K562 (cell line): ENCODE data around the gene FOSL1. TPM values are rescaled to one million over a fixed set of nuclear protein-coding genes. Genes with fewer than 3 reads are reported as not detected.
A peak's percentile ranks its signal among the peaks of the same experiment; 100 is the strongest.

ENCODE experiments used
- ARID2 ChIP-seq: fragments of 450-650 bp; IDR thresholded peaks from 2 replicates; pipeline ENCODE4 v1.6.1; 2017; ENCODE audit warnings: antibody characterized with exemption, mild to moderate bottlenecking
- ATF1 ChIP-seq, 2 experiments: fragments of 450-650 bp in 1 of 2; IDR thresholded peaks; 2 replicates each; pipeline ENCODE4 v1.6.1; 2016; ENCODE audit warnings: missing compliant biosample characterization in 1 of 2, missing genetic modification characterization in 1 of 2
- BCL6 ChIP-seq: fragments of 250-450 bp; sonication (Bioruptor Pico); IDR thresholded peaks from 2 replicates; pipeline ENCODE4 v1.4.0; 2020
- CCNT2 ChIP-seq: IDR thresholded peaks from 2 replicates; pipeline ENCODE4 v1.6.1; 2011; ENCODE audit warnings: borderline replicate concordance, low read depth, mild to moderate bottlenecking, moderate library complexity, mixed read lengths, low read length; ENCODE audit not compliant: insufficient read length; ENCODE audit errors: extremely low read depth
- CREBBP ChIP-seq: IDR thresholded peaks from one replicate; pipeline ENCODE4 v1.6.1; 2012; ENCODE audit warnings: low read depth, mild to moderate bottlenecking, control low read depth, inconsistent platforms, low read length
- E2F3 ChIP-seq: fragments of 250-450 bp; sonication (Bioruptor Pico); IDR thresholded peaks from 2 replicates; pipeline ENCODE4 v1.4.0; 2020; ENCODE audit warnings: mild to moderate bottlenecking
- ELK1 ChIP-seq: sonication (generic); formaldehyde crosslinking; IDR thresholded peaks from 2 replicates; pipeline ENCODE4 v1.8.1; 2022; ENCODE audit warnings: missing genetic modification reagents
- FOXA1 ChIP-seq: fragments of 450-650 bp; IDR thresholded peaks from 2 replicates; pipeline ENCODE4 v1.6.1; 2016; ENCODE audit warnings: mild to moderate bottlenecking, borderline replicate concordance
- FOXP1 ChIP-seq: sonication (generic); formaldehyde crosslinking; IDR thresholded peaks from 2 replicates; pipeline ENCODE4 v1.8.0; 2022; ENCODE audit warnings: mild to moderate bottlenecking, missing genetic modification reagents
- NCOA6 ChIP-seq: fragments of 450-650 bp; IDR thresholded peaks from 2 replicates; pipeline ENCODE4 v1.6.1; 2017; ENCODE audit warnings: mild to moderate bottlenecking
- NFE2L1 ChIP-seq: fragments of 450-650 bp; IDR thresholded peaks from 2 replicates; pipeline ENCODE4 v1.6.1; 2016; ENCODE audit warnings: missing genetic modification characterization, low read depth, mild to moderate bottlenecking, missing compliant biosample characterization, moderate library complexity, borderline replicate concordance
- PRMT5 ChIP-seq: sonication (generic); formaldehyde crosslinking; IDR thresholded peaks from 2 replicates; pipeline ENCODE4 v1.5.0; 2020; ENCODE audit warnings: missing genetic modification reagents
- PRPF4 ChIP-seq: fragments of 200-400 bp; formaldehyde crosslinking; IDR thresholded peaks from one replicate; pipeline ENCODE4 v1.6.1; 2017; ENCODE audit warnings: low read length, low read depth, mild to moderate bottlenecking; ENCODE audit not compliant: insufficient read depth, poor library complexity, severe bottlenecking
- SRSF1 ChIP-seq: fragments of 200-400 bp; formaldehyde crosslinking; IDR thresholded peaks from 2 replicates; pipeline ENCODE4 v1.6.1; 2017; ENCODE audit warnings: mild to moderate bottlenecking, low read depth, low read length, moderate library complexity
- SRSF3 ChIP-seq: fragments of 200-400 bp; formaldehyde crosslinking; IDR thresholded peaks from 2 replicates; pipeline ENCODE4 v1.6.1; 2016; ENCODE audit warnings: mild to moderate bottlenecking, low read length, moderate library complexity; ENCODE audit not compliant: insufficient read depth
- THAP7 ChIP-seq: fragments of 250-450 bp; sonication (Bioruptor Pico); IDR thresholded peaks from 2 replicates; pipeline ENCODE4 v1.5.0; 2021
- TRIM24 ChIP-seq, 2 experiments: fragments of 450-650 bp; IDR thresholded peaks; 2 replicates each; pipeline ENCODE4 v1.6.1; 2016
- ZBTB12 ChIP-seq: fragments of 250-450 bp; sonication (Bioruptor Pico); IDR thresholded peaks from 2 replicates; pipeline ENCODE4 v1.4.0; 2020
- ZNF232 ChIP-seq: sonication (generic); formaldehyde crosslinking; IDR thresholded peaks from 2 replicates; pipeline ENCODE4 v1.8.0; 2022; ENCODE audit warnings: mild to moderate bottlenecking, missing genetic modification reagents
- ZNF57 ChIP-seq: fragments of 450-650 bp; formaldehyde crosslinking; IDR thresholded peaks from 2 replicates; pipeline ENCODE4 v1.4.0; 2020; ENCODE audit warnings: mild to moderate bottlenecking, moderate library complexity
- polyA plus RNA-seq, 8 experiments: library from polyadenylated mRNA; depleted of rRNA in 4 of 8; stranded (reverse) in 5 of 8; unstranded in 3 of 8; fragments of >200 nt; fragmentation: Nextera tagmentation in 2 of 8; fragmentation: Illumina TruSeq in 1 of 8; extraction: Ambion mirVana in 2 of 8; extraction: Trizol in 1 of 8; gene quantifications; 2 replicates each; pipeline versions ENCODE4 v1.2.1 to v1.2.3, GENCODE V29; 2011 to 2014; ENCODE audit warnings: inconsistent platforms in 1 of 8, missing spikeins in 1 of 8
- total RNA-seq, 7 experiments: library from RNA; depleted of rRNA in 6 of 7; stranded (reverse); fragments of >200 nt in 6 of 7; fragmentation: Illumina TruSeq in 2 of 7; extraction: Trizol in 2 of 7; gene quantifications; 2 replicates each; pipeline versions ENCODE4 v1.2.1 to v1.2.3, GENCODE V29; 2011 to 2021; ENCODE audit warnings: low replicate concordance in 1 of 7
- TF ChIP-seq, protein P1 (sequence below), 2 experiments: fragments of 450-650 bp; IDR thresholded peaks; 2 replicates each; pipeline ENCODE4 v1.6.1; 2018; ENCODE audit warnings: mild to moderate bottlenecking in 2 of 2, low read depth in 1 of 2; ENCODE audit not compliant: partially characterized antibody in 2 of 2

The FOSL1 gene
- total and polyA plus RNA-seq, 9 of the 15 experiments (the other 6 are each of a cell fraction or from before 2014, with no cell fraction given) = 3.5 to 39.6 (median 10.0) TPM

GRCh38 chr11:65857853-65858680, 42.1 kb downstream of the FOSL1 start, which contains the start of gene CFL1 (continued):
- TF ChIP-seq FOXA1 = no peak
- TF ChIP-seq PRPF4 = peak; percentile 78
- TF ChIP-seq E2F3 (CRISPR knock-in tag) = peak; percentile 66
- no peak for TF ChIP-seq NCOA6
- TF ChIP-seq ARID2 = no peak
- no peak for TF ChIP-seq THAP7 (CRISPR knock-in tag)
- 0 out of 2 replicates have a peak, but pooled peaks have one; percentile 36 for TF ChIP-seq ZNF57 (CRISPR knock-in tag)
- TF ChIP-seq BCL6 = no peak
- TF ChIP-seq, protein P1, sequence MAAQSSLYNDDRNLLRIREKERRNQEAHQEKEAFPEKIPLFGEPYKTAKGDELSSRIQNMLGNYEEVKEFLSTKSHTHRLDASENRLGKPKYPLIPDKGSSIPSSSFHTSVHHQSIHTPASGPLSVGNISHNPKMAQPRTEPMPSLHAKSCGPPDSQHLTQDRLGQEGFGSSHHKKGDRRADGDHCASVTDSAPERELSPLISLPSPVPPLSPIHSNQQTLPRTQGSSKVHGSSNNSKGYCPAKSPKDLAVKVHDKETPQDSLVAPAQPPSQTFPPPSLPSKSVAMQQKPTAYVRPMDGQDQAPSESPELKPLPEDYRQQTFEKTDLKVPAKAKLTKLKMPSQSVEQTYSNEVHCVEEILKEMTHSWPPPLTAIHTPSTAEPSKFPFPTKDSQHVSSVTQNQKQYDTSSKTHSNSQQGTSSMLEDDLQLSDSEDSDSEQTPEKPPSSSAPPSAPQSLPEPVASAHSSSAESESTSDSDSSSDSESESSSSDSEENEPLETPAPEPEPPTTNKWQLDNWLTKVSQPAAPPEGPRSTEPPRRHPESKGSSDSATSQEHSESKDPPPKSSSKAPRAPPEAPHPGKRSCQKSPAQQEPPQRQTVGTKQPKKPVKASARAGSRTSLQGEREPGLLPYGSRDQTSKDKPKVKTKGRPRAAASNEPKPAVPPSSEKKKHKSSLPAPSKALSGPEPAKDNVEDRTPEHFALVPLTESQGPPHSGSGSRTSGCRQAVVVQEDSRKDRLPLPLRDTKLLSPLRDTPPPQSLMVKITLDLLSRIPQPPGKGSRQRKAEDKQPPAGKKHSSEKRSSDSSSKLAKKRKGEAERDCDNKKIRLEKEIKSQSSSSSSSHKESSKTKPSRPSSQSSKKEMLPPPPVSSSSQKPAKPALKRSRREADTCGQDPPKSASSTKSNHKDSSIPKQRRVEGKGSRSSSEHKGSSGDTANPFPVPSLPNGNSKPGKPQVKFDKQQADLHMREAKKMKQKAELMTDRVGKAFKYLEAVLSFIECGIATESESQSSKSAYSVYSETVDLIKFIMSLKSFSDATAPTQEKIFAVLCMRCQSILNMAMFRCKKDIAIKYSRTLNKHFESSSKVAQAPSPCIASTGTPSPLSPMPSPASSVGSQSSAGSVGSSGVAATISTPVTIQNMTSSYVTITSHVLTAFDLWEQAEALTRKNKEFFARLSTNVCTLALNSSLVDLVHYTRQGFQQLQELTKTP (IDR thresholded peaks at IDR 0.05; ENCODE audit: low read depth in 1 of 2, partially characterized antibody in 2 of 2) = peak in 1 of 2 experiments; percentile 95
- TF ChIP-seq ZBTB12 = no peak
- TF ChIP-seq NFE2L1 (tag) = no peak
- TF ChIP-seq CCNT2 = peak; percentile 67
- no peak for TF ChIP-seq PRMT5 (CRISPR knock-in tag)
- no peak for TF ChIP-seq ATF1 (CRISPR knock-in tag; IDR thresholded peaks at IDR 0.05)
- peak; percentile 76 for TF ChIP-seq ATF1 (tag; IDR thresholded peaks at IDR 0.05)
- TF ChIP-seq FOXP1 (CRISPR knock-in tag) = no peak
- TF ChIP-seq SRSF1 = no peak
- no peak for TF ChIP-seq ELK1
- no peak for TF ChIP-seq TRIM24 (IDR thresholded peaks at IDR 0.05)
- TF ChIP-seq ZNF232 = no peak
- no peak for TF ChIP-seq SRSF3
- TF ChIP-seq CREBBP = no peak
